ENCODE measurements around the gene KDM4D.
A peak's percentile ranks its signal among the peaks of the same experiment; 100 is the strongest.

Gene KDM4D

DNA sequence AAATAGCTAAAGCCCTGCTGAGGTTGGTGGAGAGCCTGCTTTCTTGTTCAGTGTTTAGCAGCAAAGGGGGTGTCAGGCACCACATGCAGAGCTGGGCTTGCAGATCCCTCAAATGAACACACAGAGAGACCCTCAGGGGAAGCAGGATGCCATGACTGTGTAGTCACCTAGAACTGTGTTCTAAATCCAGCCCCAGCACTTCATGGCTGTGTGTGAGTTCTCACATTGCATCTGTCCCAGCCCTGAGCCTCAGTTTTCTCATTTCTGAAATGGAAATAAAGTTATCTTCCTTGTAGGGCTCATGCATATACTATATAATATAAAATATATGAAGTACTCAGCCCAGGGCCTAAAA is 47.3 kb upstream of the KDM4D start:
- TF ChIP-seq, protein P1, sequence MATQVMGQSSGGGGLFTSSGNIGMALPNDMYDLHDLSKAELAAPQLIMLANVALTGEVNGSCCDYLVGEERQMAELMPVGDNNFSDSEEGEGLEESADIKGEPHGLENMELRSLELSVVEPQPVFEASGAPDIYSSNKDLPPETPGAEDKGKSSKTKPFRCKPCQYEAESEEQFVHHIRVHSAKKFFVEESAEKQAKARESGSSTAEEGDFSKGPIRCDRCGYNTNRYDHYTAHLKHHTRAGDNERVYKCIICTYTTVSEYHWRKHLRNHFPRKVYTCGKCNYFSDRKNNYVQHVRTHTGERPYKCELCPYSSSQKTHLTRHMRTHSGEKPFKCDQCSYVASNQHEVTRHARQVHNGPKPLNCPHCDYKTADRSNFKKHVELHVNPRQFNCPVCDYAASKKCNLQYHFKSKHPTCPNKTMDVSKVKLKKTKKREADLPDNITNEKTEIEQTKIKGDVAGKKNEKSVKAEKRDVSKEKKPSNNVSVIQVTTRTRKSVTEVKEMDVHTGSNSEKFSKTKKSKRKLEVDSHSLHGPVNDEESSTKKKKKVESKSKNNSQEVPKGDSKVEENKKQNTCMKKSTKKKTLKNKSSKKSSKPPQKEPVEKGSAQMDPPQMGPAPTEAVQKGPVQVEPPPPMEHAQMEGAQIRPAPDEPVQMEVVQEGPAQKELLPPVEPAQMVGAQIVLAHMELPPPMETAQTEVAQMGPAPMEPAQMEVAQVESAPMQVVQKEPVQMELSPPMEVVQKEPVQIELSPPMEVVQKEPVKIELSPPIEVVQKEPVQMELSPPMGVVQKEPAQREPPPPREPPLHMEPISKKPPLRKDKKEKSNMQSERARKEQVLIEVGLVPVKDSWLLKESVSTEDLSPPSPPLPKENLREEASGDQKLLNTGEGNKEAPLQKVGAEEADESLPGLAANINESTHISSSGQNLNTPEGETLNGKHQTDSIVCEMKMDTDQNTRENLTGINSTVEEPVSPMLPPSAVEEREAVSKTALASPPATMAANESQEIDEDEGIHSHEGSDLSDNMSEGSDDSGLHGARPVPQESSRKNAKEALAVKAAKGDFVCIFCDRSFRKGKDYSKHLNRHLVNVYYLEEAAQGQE (IDR thresholded peaks at IDR 0.05; ENCODE audit: insufficient read depth in 1 of 2, low read depth in 2 of 2, low read length in 2 of 2) = no peak
- TF ChIP-seq POLR2AphosphoS5 (IDR thresholded peaks at IDR 0.05; ENCODE audit: low read depth, low read length) (no peak), FOXP2 (optimal IDR thresholded peaks at IDR 0.05; ENCODE audit: borderline replicate concordance, extremely low read depth, extremely low read length, insufficient read depth) (no peak), TAF1 (IDR thresholded peaks at IDR 0.05; ENCODE audit: borderline replicate concordance, insufficient read depth, low read length) (no peak), SIN3A (IDR thresholded peaks at IDR 0.05; ENCODE audit: borderline replicate concordance, insufficient read depth, low read length) (no peak)

GRCh38 chr11:94926698-94927237 is 46.7 kb upstream of the KDM4D start:
- TF ChIP-seq, protein P1 (IDR thresholded peaks at IDR 0.05; ENCODE audit: insufficient read depth in 1 of 2, low read depth in 2 of 2, low read length in 2 of 2) = peak in 1 of 2 experiments; percentile 76; a peak in 2 of 4 replicates
- TF ChIP-seq TAF1 (IDR thresholded peaks at IDR 0.05; ENCODE audit: borderline replicate concordance, insufficient read depth, low read length) (no peak), FOXP2 (optimal IDR thresholded peaks at IDR 0.05; ENCODE audit: borderline replicate concordance, extremely low read depth, extremely low read length, insufficient read depth) (peak; percentile 46), POLR2AphosphoS5 (IDR thresholded peaks at IDR 0.05; ENCODE audit: low read depth, low read length) (peak; percentile 49), SIN3A (IDR thresholded peaks at IDR 0.05; ENCODE audit: borderline replicate concordance, insufficient read depth, low read length) (peak; percentile 63; the same call in 1 of the 2 replicates)

GRCh38 chr11:94928117-94928990 is 45.2 kb upstream of the KDM4D start:
- TF ChIP-seq SIN3A (IDR thresholded peaks at IDR 0.05; ENCODE audit: borderline replicate concordance, insufficient read depth, low read length) = no peak
- TF ChIP-seq, protein P1 (IDR thresholded peaks at IDR 0.05; ENCODE audit: insufficient read depth in 1 of 2, low read depth in 2 of 2, low read length in 2 of 2) = no peak
- TF ChIP-seq TAF1 (IDR thresholded peaks at IDR 0.05; ENCODE audit: borderline replicate concordance, insufficient read depth, low read length) = no peak
- TF ChIP-seq FOXP2 (optimal IDR thresholded peaks at IDR 0.05; ENCODE audit: borderline replicate concordance, extremely low read depth, extremely low read length, insufficient read depth) = no peak
- TF ChIP-seq POLR2AphosphoS5 (IDR thresholded peaks at IDR 0.05; ENCODE audit: low read depth, low read length) = no peak

- TF ChIP-seq FOXP2 (optimal IDR thresholded peaks at IDR 0.05; ENCODE audit: borderline replicate concordance, extremely low read depth, extremely low read length, insufficient read depth) = no peak
- no peak for TF ChIP-seq TAF1 (IDR thresholded peaks at IDR 0.05; ENCODE audit: borderline replicate concordance, insufficient read depth, low read length)
- no peak for TF ChIP-seq SIN3A (IDR thresholded peaks at IDR 0.05; ENCODE audit: borderline replicate concordance, insufficient read depth, low read length)
- TF ChIP-seq, protein P1 (IDR thresholded peaks at IDR 0.05; ENCODE audit: insufficient read depth in 1 of 2, low read depth in 2 of 2, low read length in 2 of 2) = no peak
- no peak for TF ChIP-seq POLR2AphosphoS5 (IDR thresholded peaks at IDR 0.05; ENCODE audit: low read depth, low read length)
These were observed 41.0 kb upstream of the KDM4D start for GRCh38 chr11:94932503-94932902.

All from PFSK-1 (cell line).